ENCODE data around the gene JMJD6.
"Not testable (repeated sequence)": the region's sequence is repeated elsewhere in the genome, so short reads cannot be mapped to it uniquely, and the experiment has no call there.

Gene JMJD6

DNA sequence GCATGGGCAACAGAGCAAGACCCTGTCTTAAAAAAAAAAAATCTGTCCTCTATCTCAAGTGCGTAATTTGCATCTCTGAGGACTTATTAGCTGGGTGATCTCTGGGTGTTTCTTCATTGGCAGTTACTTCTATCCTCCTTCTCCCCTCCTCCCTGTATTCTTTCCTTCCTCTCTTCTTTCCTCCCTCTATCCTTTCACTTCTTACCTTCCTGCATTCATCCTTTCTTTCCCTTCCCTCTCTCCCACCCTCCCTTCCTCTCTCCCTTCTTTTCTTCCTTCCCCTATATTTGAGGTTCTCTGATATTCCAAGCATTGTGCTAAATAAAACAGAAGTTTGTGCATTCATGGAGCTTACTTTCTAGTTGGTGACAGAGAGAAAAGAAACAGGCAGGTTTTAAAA is 22.3 kb upstream of the JMJD6 start:
- Histone ChIP-seq H3K27ac (ENCODE audit: low read depth, low read length, poor library complexity, severe bottlenecking) (no peak overlapping the region), H3K4me3 (ENCODE audit: low read depth, low read length, poor library complexity, severe bottlenecking) (no peak overlapping the region), H2AFZ (ENCODE audit: low read length) (no peak overlapping the region), H3F3A (ENCODE audit: insufficient read depth, low read length) (no peaks in the 10 kb centered on the region), H3K4me2 (ENCODE audit: low read length) (no peak overlapping the region), H3K4me1 (ENCODE audit: insufficient read depth, low read length, severe bottlenecking) (peaks cover 7% of the 10 kb centered on the region), H3K27me3 (ENCODE audit: insufficient read depth, low read length) (no peaks in the 10 kb centered on the region), H3K9ac (ENCODE audit: low read length) (no peak overlapping the region), H3K9me3 (ENCODE audit: low read length) (no peaks in the 10 kb centered on the region), H3K36me3 (ENCODE audit: insufficient read depth, low read length) (peaks cover 34% of the 10 kb centered on the region), H3K79me2 (ENCODE audit: insufficient read depth, low read length) (no peaks in the 10 kb centered on the region), H3K9me2 (ENCODE audit: low read depth, low read length) (no peaks in the 10 kb centered on the region), H4K20me1 (ENCODE audit: insufficient read depth, low read length) (no peaks in the 10 kb centered on the region)
- TF ChIP-seq, protein P1, sequence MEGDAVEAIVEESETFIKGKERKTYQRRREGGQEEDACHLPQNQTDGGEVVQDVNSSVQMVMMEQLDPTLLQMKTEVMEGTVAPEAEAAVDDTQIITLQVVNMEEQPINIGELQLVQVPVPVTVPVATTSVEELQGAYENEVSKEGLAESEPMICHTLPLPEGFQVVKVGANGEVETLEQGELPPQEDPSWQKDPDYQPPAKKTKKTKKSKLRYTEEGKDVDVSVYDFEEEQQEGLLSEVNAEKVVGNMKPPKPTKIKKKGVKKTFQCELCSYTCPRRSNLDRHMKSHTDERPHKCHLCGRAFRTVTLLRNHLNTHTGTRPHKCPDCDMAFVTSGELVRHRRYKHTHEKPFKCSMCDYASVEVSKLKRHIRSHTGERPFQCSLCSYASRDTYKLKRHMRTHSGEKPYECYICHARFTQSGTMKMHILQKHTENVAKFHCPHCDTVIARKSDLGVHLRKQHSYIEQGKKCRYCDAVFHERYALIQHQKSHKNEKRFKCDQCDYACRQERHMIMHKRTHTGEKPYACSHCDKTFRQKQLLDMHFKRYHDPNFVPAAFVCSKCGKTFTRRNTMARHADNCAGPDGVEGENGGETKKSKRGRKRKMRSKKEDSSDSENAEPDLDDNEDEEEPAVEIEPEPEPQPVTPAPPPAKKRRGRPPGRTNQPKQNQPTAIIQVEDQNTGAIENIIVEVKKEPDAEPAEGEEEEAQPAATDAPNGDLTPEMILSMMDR (IDR thresholded peaks at IDR 0.05; ENCODE audit: low read length): no peak
- no peak for TF ChIP-seq EZH2 (IDR thresholded peaks at IDR 0.05; ENCODE audit: borderline replicate concordance, low read length)

DNA sequence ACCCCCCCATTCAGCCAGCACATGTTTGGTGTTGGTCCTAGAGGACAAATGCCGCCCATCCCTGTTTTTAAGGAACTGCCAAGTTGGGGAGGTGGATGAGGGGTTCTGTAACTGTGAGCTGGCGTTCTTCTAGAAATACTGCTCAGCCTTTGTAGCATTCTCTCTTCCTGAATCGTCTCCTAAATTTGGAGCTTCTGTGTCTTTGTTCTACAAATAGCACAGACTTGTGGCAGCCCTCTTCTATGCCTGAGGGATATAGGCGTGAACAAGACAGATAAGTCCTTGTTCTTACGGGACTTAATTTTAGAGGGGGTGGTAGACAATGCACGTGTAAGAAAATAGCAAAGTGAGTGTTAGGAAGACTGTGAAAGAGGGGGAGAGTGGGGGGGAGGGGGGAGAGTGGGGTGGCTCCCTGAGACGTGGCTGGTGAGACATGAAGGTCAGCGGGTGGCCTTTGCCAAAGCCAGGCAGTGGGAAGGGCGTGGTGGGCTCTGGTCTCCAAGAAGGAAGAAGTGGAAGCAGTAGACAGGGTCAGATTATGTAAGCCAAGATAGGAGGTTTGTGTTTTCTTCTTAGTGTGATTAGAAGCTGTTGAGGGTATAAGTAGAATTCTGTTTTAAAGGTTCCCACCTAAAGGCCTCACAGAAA is 21.4 kb upstream of the JMJD6 start:
- Histone ChIP-seq H3K9ac (ENCODE audit: low read length) (no peak overlapping the region), H4K20me1 (ENCODE audit: insufficient read depth, low read length) (no peaks in the 10 kb centered on the region), H3K27me3 (ENCODE audit: insufficient read depth, low read length) (no peaks in the 10 kb centered on the region), H3F3A (ENCODE audit: insufficient read depth, low read length) (no peaks in the 10 kb centered on the region), H3K36me3 (ENCODE audit: insufficient read depth, low read length) (peaks cover 36% of the 10 kb centered on the region), H3K4me3 (ENCODE audit: low read depth, low read length, poor library complexity, severe bottlenecking) (no peak overlapping the region), H3K9me3 (ENCODE audit: low read length) (no peaks in the 10 kb centered on the region), H3K4me1 (ENCODE audit: insufficient read depth, low read length, severe bottlenecking) (peaks cover 7% of the 10 kb centered on the region), H3K79me2 (ENCODE audit: insufficient read depth, low read length) (no peaks in the 10 kb centered on the region), H3K9me2 (ENCODE audit: low read depth, low read length) (no peaks in the 10 kb centered on the region), H3K27ac (ENCODE audit: low read depth, low read length, poor library complexity, severe bottlenecking) (no peak overlapping the region), H3K4me2 (ENCODE audit: low read length) (no peak overlapping the region), H2AFZ (ENCODE audit: low read length) (no peak overlapping the region)
- TF ChIP-seq, protein P1 (IDR thresholded peaks at IDR 0.05; ENCODE audit: low read length): no peak
- no peak for TF ChIP-seq EZH2 (IDR thresholded peaks at IDR 0.05; ENCODE audit: borderline replicate concordance, low read length)

DNA sequence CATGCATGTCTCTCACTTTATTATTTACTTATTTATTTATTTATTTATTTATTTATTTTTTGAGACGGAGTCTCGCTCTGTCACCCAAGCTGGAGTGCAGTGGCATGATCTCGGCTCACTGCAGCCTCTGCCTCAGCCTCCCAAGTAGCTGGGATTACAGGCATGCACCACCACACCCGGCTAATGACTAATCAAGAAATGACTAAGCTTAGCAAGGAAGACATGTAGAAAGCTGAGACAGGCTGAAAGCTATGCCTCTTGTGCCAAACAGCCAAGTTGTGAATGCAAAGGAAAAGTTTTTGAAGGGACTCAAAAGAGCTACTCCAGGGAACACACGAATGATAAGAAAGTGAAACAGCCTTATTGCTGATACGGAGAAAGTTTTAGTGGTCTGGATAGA is 19.4 kb upstream of the JMJD6 start:
- H4K20me1 ChIP-seq (ENCODE audit: insufficient read depth, low read length); H3K9me2 ChIP-seq (ENCODE audit: low read depth, low read length): not testable (repeated sequence)

DNA sequence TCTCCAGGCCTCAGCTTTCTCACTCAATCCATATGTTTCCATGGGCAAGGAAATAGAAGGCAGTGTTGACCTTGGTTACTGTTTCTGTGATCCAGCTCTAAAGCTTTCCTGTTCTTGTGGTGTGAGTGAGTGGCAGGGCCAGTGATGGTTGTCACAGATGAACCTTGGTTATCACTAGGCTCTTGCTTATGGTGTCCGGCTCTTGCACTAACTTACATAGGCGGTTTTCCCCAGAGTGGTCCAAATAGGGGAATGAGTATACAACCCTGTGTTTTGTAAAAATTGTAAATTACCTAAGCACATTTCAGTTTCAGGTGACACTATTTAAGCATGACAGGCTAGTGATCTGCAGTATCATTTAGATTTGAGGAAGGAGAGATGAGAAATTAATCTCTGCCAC is 18.3 kb upstream of the JMJD6 start:
- H2AFZ ChIP-seq (ENCODE audit: low read length): no peak overlapping the region
- H3K27me3 ChIP-seq (ENCODE audit: insufficient read depth, low read length): no peaks in the 10 kb centered on the region
- H4K20me1 ChIP-seq (ENCODE audit: insufficient read depth, low read length): no peaks in the 10 kb centered on the region
- H3K9me3 ChIP-seq (ENCODE audit: low read length): no peaks in the 10 kb centered on the region
- no peaks in the 10 kb centered on the region for H3K9me2 ChIP-seq (ENCODE audit: low read depth, low read length)
- no peak overlapping the region for H3K9ac ChIP-seq (ENCODE audit: low read length)
- no peak overlapping the region for H3K27ac ChIP-seq (ENCODE audit: low read depth, low read length, poor library complexity, severe bottlenecking)
- H3K4me2 ChIP-seq (ENCODE audit: low read length): no peak overlapping the region
- H3K36me3 ChIP-seq (ENCODE audit: insufficient read depth, low read length): peaks cover 45% of the 10 kb centered on the region
- H3F3A ChIP-seq (ENCODE audit: insufficient read depth, low read length): no peaks in the 10 kb centered on the region
- no peak for TF ChIP-seq EZH2 (IDR thresholded peaks at IDR 0.05; ENCODE audit: borderline replicate concordance, low read length)
- TF ChIP-seq, protein P1 (IDR thresholded peaks at IDR 0.05; ENCODE audit: low read length): no peak
- no peaks in the 10 kb centered on the region for H3K79me2 ChIP-seq (ENCODE audit: insufficient read depth, low read length)
- peaks cover 11% of the 10 kb centered on the region for H3K4me1 ChIP-seq (ENCODE audit: insufficient read depth, low read length, severe bottlenecking)
- no peak overlapping the region for H3K4me3 ChIP-seq (ENCODE audit: low read depth, low read length, poor library complexity, severe bottlenecking)

More for the DNA sequence above, 19.4 kb upstream of the JMJD6 start:
- peaks cover 45% of the 10 kb centered on the region for H3K36me3 ChIP-seq (ENCODE audit: insufficient read depth, low read length)
- not testable (repeated sequence) for H2AFZ ChIP-seq (ENCODE audit: low read length); H3K79me2 ChIP-seq (ENCODE audit: insufficient read depth, low read length); H3K4me3 ChIP-seq (ENCODE audit: low read depth, low read length, poor library complexity, severe bottlenecking); H3K4me1 ChIP-seq (ENCODE audit: insufficient read depth, low read length, severe bottlenecking); H3K27me3 ChIP-seq (ENCODE audit: insufficient read depth, low read length); H3K9me3 ChIP-seq (ENCODE audit: low read length); H3F3A ChIP-seq (ENCODE audit: insufficient read depth, low read length); H3K4me2 ChIP-seq (ENCODE audit: low read length); H3K27ac ChIP-seq (ENCODE audit: low read depth, low read length, poor library complexity, severe bottlenecking); H3K9ac ChIP-seq (ENCODE audit: low read length)
